Liver (tissue), 9 donors: Measurements from ENCODE around the gene ST6GAL1. TPM values are rescaled to one million over a fixed set of nuclear protein-coding genes. Genes with fewer than 3 reads are reported as not detected.
A peak's percentile ranks its signal among the peaks of the same experiment; 100 is the strongest.

Experiments
- DNase-seq: peaks from one replicate; pipeline ENCODE4 v3.0.0-alpha.2; 2017; ENCODE audit warnings: low spot score
- H3K27ac ChIP-seq, 2 donors: one replicate each; pipeline ENCODE4 v1.7.0; 2013; ENCODE audit warnings: inconsistent platforms in 2 of 2, low read length in 2 of 2, control low read depth in 1 of 2, low read depth in 1 of 2, mild to moderate bottlenecking in 1 of 2
- H3K27me3 ChIP-seq, 4 donors: one replicate each; pipeline versions ENCODE4 v1.6.1 to v1.7.0; 2013; ENCODE audit warnings: low read length in 3 of 4, inconsistent platforms in 1 of 4, mild to moderate bottlenecking in 1 of 4, moderate library complexity in 1 of 4; ENCODE audit not compliant: control insufficient read depth in 4 of 4, insufficient read depth in 4 of 4
- H3K36me3 ChIP-seq, 4 donors: one replicate each; pipeline versions ENCODE4 v1.6.1 to v1.7.0; 2013; ENCODE audit warnings: low read length in 3 of 4, mild to moderate bottlenecking in 3 of 4, low read depth in 1 of 4, moderate library complexity in 1 of 4; ENCODE audit not compliant: control insufficient read depth in 4 of 4, insufficient read depth in 3 of 4
- H3K4me1 ChIP-seq, 4 donors: one replicate each; pipeline versions ENCODE4 v1.6.1 to v1.7.0; 2013; ENCODE audit warnings: low read length in 3 of 4, mild to moderate bottlenecking in 3 of 4, moderate library complexity in 1 of 4; ENCODE audit not compliant: control insufficient read depth in 4 of 4, insufficient read depth in 4 of 4
- H3K4me3 ChIP-seq, 3 donors: one replicate each; pipeline versions ENCODE4 v1.6.1 to v1.7.0; 2013; ENCODE audit warnings: low read length in 3 of 3, control low read depth in 1 of 3, low read depth in 1 of 3, mild to moderate bottlenecking in 1 of 3
- H3K9ac ChIP-seq, 2 donors: one replicate each; pipeline ENCODE4 v1.7.0; 2013; ENCODE audit warnings: low read length in 2 of 2, mild to moderate bottlenecking in 2 of 2, moderate library complexity in 2 of 2, control low read depth in 1 of 2, low read depth in 1 of 2
- H3K9me3 ChIP-seq, 4 donors: one replicate each; pipeline versions ENCODE4 v1.6.1 to v1.7.0; 2013; ENCODE audit warnings: low read length in 3 of 4; ENCODE audit not compliant: control insufficient read depth in 4 of 4
- FOXA1 ChIP-seq: IDR thresholded peaks from 2 replicates; pipeline ENCODE4 v1.6.1; 2016; ENCODE audit warnings: antibody characterized with exemption
- FOXA2 ChIP-seq: IDR thresholded peaks from 2 replicates; pipeline ENCODE4 v1.6.1; 2016; ENCODE audit warnings: antibody characterized with exemption
- GABPA ChIP-seq, 2 donors: IDR thresholded peaks in 1 of 2; conservative IDR thresholded peaks in 1 of 2; 2 replicates each; pipeline ENCODE4 v1.6.1; 2016; ENCODE audit warnings: antibody characterized with exemption in 2 of 2, mild to moderate bottlenecking in 1 of 2, moderate library complexity in 1 of 2
- HNF4A ChIP-seq, 2 donors: conservative IDR thresholded peaks; 2 replicates each; pipeline ENCODE4 v1.6.1; 2016; ENCODE audit warnings: antibody characterized with exemption in 2 of 2, mild to moderate bottlenecking in 2 of 2
- HNF4G ChIP-seq: IDR thresholded peaks from 2 replicates; pipeline ENCODE4 v1.6.1; 2016; ENCODE audit warnings: antibody characterized with exemption
- JUND ChIP-seq, 2 donors: IDR thresholded peaks; 2 replicates each; pipeline ENCODE4 v1.6.1; 2016; ENCODE audit warnings: antibody characterized with exemption in 2 of 2
- MAX ChIP-seq: IDR thresholded peaks from 2 replicates; pipeline ENCODE4 v1.6.1; 2016; ENCODE audit warnings: antibody characterized with exemption
- NR2F2 ChIP-seq: IDR thresholded peaks from 2 replicates; pipeline ENCODE4 v1.6.1; 2016; ENCODE audit warnings: antibody characterized with exemption
- RAD21 ChIP-seq, 2 donors: IDR thresholded peaks; 2 replicates each; pipeline ENCODE4 v1.6.1; 2016; ENCODE audit warnings: antibody characterized with exemption in 2 of 2, mild to moderate bottlenecking in 2 of 2
- RXRA ChIP-seq, 2 donors: IDR thresholded peaks; 2 replicates each; pipeline ENCODE4 v1.6.1; 2017 to 2018; ENCODE audit warnings: antibody characterized with exemption in 2 of 2, mild to moderate bottlenecking in 1 of 2
- SP1 ChIP-seq: IDR thresholded peaks from 2 replicates; pipeline ENCODE4 v1.6.1; 2018; ENCODE audit warnings: antibody characterized with exemption, mild to moderate bottlenecking
- TAF1 ChIP-seq: conservative IDR thresholded peaks from 2 replicates; pipeline ENCODE4 v1.6.1; 2016; ENCODE audit warnings: antibody characterized with exemption, mild to moderate bottlenecking
- YY1 ChIP-seq: IDR thresholded peaks from 2 replicates; pipeline ENCODE4 v1.6.1; 2016; ENCODE audit warnings: antibody characterized with exemption, mild to moderate bottlenecking
- WGBS: extraction: QIAGEN DNeasy Blood & Tissue Kit; methylation state at CpG from one replicate; pipeline ENCODE4 v1.1.7; 2013; 5-methylcytosine and 5-hydroxymethylcytosine counted together
- polyA plus RNA-seq, 2 donors: library from polyadenylated mRNA; stranded (reverse) in 1 of 2; unstranded in 1 of 2; fragments of 200-250 nt in 1 of 2; fragments of >200 nt in 1 of 2; fragmentation: Nextera tagmentation in 1 of 2; extraction: Ambion mirVana in 1 of 2; gene quantifications; one replicate each; pipeline versions ENCODE4 v1.2.1 to v1.2.3, GENCODE V29; 2013 to 2015
- total RNA-seq, 2 donors: library from RNA; depleted of rRNA; stranded (reverse); fragments of >200 nt; gene quantifications; one replicate each; pipeline ENCODE4 v1.2.3, GENCODE V29; 2014
- TF ChIP-seq, protein P1 (sequence below): IDR thresholded peaks from 2 replicates; pipeline ENCODE4 v1.6.1; 2016; ENCODE audit warnings: antibody characterized with exemption, mild to moderate bottlenecking
- donor health status: healthy.
- donor health status: healthy.
- donor health status: healthy.
- donor health status: healthy.
- donor health status: healthy.

ST6GAL1 gene
- total and polyA plus RNA-seq, 4 donors: 102 to 425 (median 328) TPM

DNA sequence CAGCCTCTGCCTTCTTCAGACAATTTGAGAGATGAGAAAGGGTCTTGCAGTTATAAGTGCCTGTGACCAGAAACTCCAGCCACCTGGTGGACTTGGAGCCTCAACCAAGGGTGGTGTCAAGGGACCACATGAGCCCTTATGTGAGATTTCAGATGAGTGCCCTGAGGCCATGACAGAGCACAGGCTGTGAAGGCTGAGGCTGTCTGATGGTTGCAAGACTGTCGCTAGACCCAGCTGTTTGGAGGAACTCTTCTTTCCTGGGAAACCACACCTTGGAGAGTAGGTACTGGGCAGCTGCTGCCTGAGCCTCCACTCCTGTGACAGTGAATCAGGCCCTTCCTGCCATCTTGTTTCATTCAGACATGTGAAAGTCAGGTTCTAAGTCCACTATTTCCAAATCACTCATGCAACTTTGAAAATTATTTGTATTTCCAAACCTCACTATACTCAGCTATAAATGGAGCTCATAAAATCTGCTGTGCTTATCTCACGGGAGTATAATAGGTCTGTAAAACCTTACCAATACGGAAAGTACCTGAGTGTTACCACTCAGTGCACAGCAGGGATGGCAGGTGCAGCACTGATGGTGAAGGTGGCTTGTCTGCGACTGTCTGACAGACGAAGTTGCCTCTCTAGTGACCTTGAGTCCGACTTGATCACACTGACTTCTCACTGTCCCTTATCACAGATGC is 109.5 kb downstream of the ST6GAL1 start:
- WGBS: 31% methylated on average over 6 of the region's 6 CpGs
- Histone ChIP-seq H3K27ac (peak overlapping the region; percentile 91 to 95), H3K36me3 (peaks cover 5 to 14% (median 6%) of the 10 kb centered on the region in 4 donors), H3K9ac (peak overlapping the region; percentile 76 to 92), H3K9me3 (peaks cover 0 to 2% (median 0%) of the 10 kb centered on the region in 4 donors), H3K27me3 (no peaks in the 10 kb centered on the region), H3K4me3 (peak overlapping the region; percentile 87 to 99 (median 89)), H3K4me1 (peaks cover 7 to 42% (median 22%) of the 10 kb centered on the region in 4 donors)
- no peak for DNase-seq
- peak; percentile 3 for TF ChIP-seq NR2F2
- TF ChIP-seq YY1: peak; percentile 98
- TF ChIP-seq HNF4A (conservative IDR thresholded peaks at IDR 0.05): peak; percentile 83 to 86
- peak; percentile 34 to 49 for TF ChIP-seq RXRA (IDR thresholded peaks at IDR 0.05)
- TF ChIP-seq HNF4G: peak; percentile 43
- TF ChIP-seq, protein P1, sequence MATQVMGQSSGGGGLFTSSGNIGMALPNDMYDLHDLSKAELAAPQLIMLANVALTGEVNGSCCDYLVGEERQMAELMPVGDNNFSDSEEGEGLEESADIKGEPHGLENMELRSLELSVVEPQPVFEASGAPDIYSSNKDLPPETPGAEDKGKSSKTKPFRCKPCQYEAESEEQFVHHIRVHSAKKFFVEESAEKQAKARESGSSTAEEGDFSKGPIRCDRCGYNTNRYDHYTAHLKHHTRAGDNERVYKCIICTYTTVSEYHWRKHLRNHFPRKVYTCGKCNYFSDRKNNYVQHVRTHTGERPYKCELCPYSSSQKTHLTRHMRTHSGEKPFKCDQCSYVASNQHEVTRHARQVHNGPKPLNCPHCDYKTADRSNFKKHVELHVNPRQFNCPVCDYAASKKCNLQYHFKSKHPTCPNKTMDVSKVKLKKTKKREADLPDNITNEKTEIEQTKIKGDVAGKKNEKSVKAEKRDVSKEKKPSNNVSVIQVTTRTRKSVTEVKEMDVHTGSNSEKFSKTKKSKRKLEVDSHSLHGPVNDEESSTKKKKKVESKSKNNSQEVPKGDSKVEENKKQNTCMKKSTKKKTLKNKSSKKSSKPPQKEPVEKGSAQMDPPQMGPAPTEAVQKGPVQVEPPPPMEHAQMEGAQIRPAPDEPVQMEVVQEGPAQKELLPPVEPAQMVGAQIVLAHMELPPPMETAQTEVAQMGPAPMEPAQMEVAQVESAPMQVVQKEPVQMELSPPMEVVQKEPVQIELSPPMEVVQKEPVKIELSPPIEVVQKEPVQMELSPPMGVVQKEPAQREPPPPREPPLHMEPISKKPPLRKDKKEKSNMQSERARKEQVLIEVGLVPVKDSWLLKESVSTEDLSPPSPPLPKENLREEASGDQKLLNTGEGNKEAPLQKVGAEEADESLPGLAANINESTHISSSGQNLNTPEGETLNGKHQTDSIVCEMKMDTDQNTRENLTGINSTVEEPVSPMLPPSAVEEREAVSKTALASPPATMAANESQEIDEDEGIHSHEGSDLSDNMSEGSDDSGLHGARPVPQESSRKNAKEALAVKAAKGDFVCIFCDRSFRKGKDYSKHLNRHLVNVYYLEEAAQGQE: peak; percentile 77
- TF ChIP-seq FOXA2: peak; percentile 12
- TF ChIP-seq FOXA1: no peak
- TF ChIP-seq MAX: peak; percentile 35
- TF ChIP-seq JUND (IDR thresholded peaks at IDR 0.05): no peak
- TF ChIP-seq GABPA (IDR thresholded peaks at IDR 0.05 in 1 of 2, conservative IDR thresholded peaks at IDR 0.05 in 1 of 2): no peak
- peak in 1 of 2 donors; percentile 11 for TF ChIP-seq RAD21 (IDR thresholded peaks at IDR 0.05)
- TF ChIP-seq SP1: peak; percentile 42
- peak; percentile 93 for TF ChIP-seq TAF1

DNA sequence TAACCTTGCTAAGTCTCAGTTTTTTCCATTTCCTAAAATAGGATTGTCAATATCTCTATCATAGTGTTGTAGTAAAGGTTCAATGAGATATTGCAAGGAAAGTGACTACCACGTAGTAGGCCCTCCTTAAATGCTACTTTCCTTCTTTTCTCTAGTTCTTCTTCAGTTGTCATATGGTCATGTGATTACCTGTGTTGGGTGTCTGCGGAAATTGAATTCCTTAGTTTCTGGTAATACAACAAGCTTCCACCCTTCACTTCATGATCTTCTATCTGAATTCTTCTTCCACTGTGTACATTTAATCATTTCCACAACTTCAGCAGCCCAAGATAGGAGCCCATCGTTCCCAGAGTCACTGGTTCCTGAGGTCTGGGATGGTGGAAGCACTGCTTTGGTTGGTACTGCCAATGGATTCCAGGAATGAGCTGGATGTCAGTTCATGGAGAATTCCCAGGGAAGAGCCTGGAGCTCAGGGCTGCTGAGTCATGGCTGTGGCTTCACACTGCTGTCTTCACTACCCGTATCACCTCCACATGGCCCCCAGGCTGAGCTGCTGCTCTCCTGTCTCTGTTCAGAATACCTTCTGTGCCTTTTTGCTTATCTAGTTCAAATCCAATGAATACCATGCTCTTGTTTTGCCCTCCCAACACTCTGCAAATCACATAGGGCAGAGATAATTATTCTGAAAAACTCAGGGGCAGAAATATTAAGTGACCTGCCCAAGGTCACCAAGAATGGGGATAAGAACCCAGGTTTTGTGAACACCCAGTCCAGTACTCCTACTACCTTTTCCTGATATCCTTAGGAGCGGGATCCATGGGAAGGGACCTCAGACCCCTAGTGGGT is 110.4 kb downstream of the ST6GAL1 start:
- H3K27me3 ChIP-seq: no peaks in the 10 kb centered on the region

More for the DNA sequence above, 110.4 kb downstream of the ST6GAL1 start:
- no peak for TF ChIP-seq MAX
- no peak for TF ChIP-seq FOXA1
- no peak for TF ChIP-seq SP1
- peak; percentile 56 for TF ChIP-seq TAF1
- H3K4me1 ChIP-seq: peaks cover 7 to 50% (median 30%) of the 10 kb centered on the region in 4 donors
- peak overlapping the region; percentile 91 to 95 for H3K27ac ChIP-seq
- peaks cover 5 to 21% (median 9%) of the 10 kb centered on the region in 4 donors for H3K36me3 ChIP-seq
- peak overlapping the region; percentile 76 to 92 for H3K9ac ChIP-seq
- DNase-seq: no peak
- peak overlapping the region; percentile 87 to 99 (median 89) for H3K4me3 ChIP-seq
- WGBS: 30% methylated on average over 5 of the region's 5 CpGs
- H3K9me3 ChIP-seq: no peaks in the 10 kb centered on the region
